NCI-H1694 treated with DMSO at 0.1 percent for 48 hours (cell line): ENCODE results near the gene MYO15B.

Source experiments
- DNase-seq: peaks from one replicate; lab custom pipeline; 2025; lab: John Stamatoyannopoulos, UW

MYO15B gene

GRCh38 chr17:75603123-75603522 lies 15.5 kb downstream of the MYO15B start:
- DNase-seq: no peak

DNA sequence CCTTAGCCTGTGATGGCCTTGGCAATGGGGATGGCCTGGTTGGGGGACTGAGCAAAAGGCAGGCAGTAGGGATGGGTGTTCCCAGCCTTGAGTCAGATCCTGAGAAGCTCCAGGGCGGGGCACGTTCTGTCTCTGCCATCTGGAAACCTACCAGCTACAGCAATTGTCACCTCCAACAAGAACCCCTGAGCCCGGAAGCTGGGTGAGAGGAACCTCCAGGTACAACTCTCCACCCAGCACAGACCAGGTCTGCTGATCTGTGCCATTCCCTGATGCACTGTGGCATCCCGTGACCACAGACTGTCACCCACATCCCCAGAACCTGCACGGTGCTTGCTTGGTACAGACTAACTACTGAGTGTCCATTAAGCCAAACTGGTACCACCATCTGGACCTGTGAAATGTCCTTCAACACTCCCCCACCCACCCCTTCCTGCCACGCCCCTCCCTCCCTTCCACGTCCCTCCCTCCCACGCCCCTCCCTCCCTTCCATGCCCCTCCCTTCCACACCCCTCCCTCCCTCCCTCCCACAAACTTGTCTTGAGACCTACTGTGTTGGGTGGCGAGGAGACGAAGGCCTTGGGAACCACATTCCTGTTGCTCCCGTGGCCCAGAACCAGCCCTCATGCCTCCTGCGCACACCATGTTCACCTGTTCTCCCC lies 16.6 kb downstream of the MYO15B start:
- no peak for DNase-seq

GRCh38 chr17:75605790-75606189 lies 18.2 kb downstream of the MYO15B start:
- DNase-seq: no peak

DNA sequence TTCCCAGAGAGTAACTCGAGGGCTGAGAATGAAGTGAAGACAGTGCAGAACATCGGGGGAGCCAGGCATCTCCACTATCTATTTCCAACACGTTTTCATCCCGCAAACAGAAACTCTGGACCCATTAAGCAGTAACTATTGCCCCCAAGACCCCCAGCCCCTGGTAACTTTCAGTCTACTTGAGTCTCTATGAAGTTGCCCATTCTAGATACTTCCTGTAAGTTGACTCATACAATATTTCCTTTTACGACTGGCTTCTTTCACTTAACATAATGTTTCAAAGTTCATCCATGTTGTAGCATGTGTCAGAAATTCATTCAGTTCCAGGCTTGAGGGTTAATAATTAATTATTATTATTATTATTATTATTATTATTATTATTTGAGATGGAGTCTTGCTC lies 19.5 kb downstream of the MYO15B start:
- DNase-seq: no peak

DNA sequence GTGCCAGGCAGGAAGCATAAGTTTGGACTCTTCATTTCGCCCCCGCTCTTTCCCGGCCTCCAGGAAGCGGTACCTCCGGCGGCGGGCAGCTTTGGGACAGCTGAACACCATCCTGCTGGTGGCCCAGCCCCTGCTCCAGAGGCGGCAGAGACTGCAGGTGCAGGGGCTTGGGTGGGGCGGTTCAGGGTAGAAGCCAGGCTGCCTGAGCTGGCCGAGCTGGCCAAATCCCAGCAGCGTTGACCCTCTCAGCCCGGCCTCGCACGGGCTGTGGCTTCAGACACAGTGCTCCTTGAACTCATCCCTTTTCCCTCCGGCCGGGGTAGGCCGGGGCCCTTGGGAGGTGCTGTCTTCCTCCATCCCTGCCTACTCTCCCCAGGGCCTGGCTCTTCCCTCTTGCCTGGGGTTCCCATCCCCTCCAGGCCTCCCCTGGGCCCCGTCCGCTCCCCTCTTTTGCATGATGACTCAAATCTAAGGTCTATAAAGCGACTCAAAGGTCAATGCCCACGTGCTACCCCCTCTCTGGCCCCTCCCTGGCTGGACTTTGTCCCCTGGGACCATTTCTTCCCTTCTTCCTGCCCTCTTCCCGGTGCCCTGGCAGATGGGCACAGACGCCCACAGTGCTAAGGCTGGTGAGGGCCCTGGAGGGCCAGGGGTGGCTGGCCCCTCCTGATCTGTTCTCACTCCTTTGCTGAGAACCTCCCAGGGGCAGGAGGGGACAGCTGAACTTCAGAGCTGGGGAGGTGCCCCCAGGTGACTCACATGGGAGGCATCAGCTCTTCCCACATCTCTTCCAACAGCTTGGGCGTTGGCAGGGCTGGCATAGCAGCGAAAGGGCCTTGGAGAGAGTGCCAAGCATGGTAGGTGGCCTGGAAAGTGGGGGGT lies 22.7 kb downstream of the MYO15B start:
- DNase-seq: no peak

DNA sequence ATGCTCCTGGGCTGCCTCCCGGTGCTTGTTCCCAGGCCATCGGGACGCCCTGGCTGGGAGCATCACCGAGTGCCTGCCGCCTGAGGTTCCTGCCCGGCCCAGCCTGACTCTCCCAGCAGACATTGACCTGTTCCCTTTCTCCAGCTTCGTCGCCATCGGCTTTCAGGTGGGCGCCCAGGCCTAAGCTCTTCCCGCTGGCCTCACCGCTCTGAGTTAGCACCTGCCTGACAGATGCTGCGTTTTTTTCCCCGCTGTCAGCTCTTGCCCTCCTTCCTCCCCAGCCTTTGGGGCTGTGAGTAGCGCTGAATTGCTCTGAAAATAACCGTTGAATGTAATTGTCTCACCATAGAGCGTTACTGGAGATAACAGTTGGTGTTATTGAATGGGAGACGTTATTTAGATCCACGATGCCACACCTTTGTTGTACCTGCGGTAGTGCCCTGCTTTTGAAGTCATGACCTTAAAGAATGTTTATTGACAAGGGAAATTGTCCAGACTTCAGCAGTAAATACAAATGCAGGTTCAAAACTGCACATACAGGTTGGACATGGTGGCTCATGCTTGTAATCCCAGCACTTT lies 24.3 kb downstream of the MYO15B start:
- DNase-seq: no peak

GRCh38 chr17:75612906-75613626 lies 25.5 kb downstream of the MYO15B start:
- no peak for DNase-seq

DNA sequence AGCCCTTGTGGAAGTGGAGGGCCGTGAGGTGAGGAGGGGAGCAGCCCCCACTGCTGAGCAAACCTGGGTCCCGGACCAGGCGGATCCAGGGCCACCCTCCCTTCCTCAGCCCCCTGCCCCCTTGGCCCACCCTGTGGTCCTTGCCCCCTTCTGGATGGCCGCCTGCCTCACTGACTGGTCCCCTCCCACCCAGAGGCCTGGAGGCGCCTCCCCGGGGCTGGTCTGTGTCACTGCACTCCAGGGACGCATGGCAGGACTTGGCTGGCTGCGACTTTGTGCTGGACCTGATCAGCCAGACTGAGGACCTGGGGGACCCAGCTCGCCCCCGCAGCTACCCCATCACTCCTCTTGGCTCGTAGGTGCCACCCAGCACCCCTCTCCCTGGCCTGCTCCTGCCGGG lies 26.4 kb downstream of the MYO15B start:
- no peak for DNase-seq

DNA sequence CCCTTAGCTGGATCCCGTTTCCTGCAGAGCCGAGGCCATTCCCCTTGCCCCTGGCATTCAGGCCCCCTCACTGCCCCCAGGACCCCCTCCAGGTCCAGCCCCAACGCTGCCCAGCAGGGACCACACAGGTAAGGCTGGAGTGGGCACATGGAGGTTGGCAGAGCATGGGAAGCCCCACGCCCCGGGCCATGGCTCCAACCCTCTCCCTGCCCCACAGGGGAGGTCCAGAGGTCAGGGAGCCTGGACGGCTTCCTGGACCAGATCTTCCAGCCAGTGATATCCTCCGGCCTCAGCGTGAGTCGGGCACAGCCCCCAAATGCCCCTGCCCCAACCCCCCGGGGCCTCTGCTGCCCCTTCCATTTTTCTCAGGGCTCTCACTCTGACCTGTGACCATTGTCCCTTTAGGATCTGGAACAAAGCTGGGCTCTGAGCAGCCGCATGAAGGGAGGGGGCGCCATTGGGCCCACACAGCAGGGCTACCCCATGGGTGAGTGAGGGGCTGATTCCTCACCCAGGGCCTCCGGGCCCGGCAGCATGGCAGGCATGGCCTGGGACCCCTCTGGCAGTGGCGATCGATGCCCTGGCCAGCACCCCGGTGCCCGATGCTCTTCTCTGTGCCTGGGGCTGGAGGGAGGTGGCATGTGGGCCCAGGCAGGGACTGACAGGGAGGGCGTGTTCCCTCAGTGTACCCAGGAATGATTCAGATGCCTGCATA lies 27.1 kb downstream of the MYO15B start:
- no peak for DNase-seq

DNA sequence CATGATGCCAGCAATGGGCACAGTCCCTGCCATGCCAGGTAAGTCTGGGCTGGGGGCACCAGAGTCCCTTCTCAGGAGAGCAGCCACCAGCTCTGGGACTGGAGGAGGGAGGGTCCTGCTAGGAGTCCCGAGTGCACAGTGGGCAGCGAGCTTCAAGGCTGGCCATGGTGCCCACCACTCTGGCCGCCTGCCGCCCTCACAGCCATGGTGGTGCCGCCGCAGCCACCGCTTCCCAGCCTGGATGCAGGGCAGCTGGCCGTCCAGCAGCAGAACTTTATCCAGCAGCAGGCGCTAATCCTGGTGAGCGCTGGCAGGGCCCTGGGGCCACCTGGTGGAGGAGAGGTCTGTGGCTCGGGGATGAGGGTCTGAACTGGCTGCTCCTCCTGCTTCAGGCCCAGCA lies 27.7 kb downstream of the MYO15B start:
- no peak for DNase-seq

GRCh38 chr17:75616521-75617122 lies 29.0 kb downstream of the MYO15B start:
- no peak for DNase-seq

DNA sequence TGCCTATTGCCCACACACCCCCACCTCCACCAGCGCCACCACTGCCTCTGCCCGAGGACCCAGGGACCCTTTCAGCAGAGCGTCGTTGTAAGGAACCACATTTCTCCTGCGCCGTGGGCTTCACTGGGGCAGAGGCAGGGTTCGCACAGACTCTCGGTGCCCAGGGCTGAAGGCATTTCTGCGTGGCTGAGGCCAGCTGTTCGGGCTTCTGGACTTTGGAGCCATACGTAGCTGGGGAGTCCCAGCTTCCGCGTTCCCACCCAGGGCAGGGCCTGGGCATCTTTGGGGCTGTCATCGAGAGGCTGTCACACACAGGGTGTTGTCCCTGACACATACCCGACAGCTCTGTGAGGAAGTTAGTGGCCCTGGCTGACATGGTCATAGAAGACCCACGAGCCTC lies 29.6 kb downstream of the MYO15B start:
- no peak for DNase-seq

DNA sequence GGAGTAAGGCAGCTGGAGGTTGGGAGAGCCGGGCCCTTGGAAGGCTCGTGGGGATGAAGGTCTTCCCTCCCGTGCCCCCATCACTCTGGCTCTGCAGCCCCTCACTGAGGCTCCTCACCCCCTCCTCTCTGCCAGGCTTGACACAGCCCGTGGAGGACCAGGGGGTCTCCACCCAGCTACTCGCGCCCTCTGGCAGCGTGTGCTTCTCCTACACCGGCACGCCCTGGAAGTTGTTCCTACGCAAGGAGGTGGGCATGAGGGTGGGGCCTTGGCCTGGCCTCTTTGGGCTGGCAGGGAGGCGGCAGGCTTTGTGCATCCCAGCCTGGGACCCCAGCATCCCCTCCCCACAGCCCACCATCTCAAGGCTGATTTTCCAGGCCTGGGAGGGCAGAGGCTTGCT lies 30.1 kb downstream of the MYO15B start:
- no peak for DNase-seq

DNA sequence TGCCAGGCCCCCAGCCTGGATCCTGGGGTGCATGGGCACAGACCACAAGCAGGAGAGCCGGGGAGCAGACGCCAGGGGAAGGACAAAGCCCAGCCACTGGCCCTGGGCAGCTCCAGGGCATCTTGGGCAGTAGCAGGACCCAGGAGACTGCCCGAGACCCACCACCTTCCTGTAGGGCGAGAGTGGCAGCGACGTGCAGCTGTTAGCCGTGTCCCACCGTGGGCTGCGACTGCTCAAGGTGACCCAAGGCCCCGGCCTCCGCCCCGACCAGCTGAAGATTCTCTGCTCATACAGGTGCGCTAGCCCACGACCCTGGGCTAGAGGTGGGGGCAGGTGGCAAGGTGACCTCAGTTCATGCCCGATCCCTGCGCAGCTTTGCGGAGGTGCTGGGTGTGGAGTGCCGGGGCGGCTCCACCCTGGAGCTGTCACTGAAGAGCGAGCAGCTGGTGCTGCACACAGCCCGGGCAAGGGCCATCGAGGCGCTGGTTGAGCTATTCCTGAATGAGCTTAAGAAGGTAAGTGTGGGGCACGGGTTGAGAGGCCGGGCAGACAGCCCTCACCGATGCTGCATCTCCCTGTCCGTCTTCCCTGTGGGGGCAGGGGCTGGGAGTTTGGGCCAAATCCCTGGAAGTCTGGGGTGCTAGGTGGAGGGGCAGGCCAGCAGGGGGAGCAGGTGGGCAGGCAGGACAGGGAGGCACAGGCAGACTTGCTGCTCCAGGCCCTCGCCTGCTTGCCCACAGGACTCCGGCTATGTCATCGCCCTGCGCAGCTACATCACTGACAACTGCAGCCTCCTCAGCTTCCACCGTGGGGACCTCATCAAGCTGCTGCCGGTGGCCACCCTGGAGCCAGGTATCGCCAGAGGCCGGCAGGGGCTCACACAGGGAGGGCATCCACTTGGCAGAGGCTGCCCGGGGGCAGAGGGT lies 32.2 kb downstream of the MYO15B start:
- DNase-seq: peak; percentile 25

DNA sequence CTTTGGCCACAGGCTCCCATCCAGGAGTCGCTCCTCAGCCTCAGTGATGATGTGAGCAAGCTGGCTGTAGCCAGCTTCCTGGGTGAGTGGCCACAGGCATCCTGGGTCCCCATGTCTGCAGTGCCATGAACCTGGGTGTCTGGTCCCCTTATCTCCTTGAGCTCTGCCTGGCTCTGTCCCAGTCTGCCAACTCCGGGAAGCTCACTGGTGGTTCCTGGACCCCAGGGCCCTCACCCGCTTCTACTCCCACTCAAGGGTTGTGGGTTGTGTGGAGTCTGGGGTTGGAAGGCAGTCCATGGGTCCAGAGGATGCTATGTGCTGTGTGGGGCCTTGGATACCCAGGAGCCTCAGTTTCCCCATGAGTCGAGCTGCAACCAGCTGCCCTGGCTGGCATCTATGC lies 33.9 kb downstream of the MYO15B start:
- no peak for DNase-seq

DNA sequence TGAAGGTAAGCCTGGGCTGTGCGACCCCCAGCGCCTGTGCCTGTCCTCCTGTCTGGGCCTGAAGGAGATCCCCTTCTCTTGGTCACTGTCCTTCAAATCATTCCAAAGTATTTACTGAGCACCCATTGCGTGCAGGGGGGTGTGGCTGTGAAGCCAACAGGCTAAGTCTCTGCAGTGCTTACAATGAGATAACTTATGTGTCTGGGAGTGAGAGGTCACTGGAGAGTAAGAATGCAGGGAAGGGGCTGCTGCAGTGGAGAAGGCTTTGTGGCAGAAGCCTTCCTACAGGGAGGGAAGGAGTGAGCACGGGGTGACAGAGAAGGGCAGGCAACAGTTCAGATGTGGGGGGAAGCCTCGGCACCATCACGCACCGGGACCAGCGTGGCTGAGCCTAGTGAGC lies 34.5 kb downstream of the MYO15B start:
- no peak for DNase-seq

DNA sequence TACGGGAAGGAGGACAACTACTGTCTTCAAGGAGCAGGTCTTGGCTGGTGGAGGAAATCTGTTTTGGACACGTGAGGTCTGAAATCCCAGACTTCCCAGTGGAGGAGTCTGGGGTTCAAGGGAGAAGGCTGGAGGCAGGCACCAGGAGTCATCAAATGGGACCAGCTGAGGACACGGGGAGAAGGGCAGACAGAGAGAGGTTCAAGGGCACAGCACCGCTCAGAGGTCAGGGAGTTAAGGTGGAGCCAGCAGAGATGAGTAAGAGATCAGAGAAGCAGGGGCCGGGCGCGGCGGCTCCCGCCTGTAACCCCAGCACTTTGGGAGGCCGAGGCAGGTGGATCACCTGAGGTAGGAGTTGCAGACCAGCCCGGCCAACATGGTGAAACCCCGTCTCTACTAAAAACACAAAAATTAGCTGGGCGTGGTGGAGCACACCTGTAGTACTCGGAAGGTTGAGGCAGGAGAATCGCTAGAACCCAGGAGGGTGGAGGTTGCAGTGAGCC lies 35.2 kb downstream of the MYO15B start:
- no peak for DNase-seq

GRCh38 chr17:75623386-75623785 lies 35.8 kb downstream of the MYO15B start:
- no peak for DNase-seq

DNA sequence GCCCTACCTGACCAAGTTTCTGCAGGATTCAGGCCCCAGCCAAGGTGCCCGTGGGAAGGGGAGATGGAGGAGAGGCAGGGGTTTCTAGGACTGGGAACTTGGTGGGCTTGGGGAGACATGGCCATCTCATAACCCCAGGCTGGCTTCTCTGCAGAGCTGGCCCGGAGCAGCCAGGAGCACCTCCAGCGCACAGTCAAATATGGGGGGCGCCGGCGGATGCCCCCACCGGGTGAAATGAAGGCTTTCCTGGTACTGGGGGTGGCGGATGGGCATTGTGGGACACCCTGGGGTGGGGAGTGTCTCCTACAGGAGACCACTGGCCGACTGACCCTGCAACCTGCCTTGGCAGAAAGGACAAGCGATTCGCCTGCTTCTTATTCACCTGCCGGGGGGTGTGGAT lies 36.4 kb downstream of the MYO15B start:
- no peak for DNase-seq

GRCh38 chr17:75624714-75625345 lies 37.2 kb downstream of the MYO15B start:
- DNase-seq: no peak
